SK-N-MC (cell line): ENCODE measurements around the gene AHR.

ENCODE experiments used
- DNase-seq: peaks from one replicate; pipeline ENCODE4 v3.0.0-alpha.2; 2011; ENCODE audit warnings: low read depth, low spot score
- H3K27ac ChIP-seq: fragments of 200-600 bp; sonication (generic); 2 replicates; pipeline ENCODE4 v1.5.1; 2016; ENCODE audit warnings: mixed run types
- H3K36me3 ChIP-seq: fragments of 200-600 bp; sonication (generic); 2 replicates; pipeline ENCODE4 v1.6.1; 2017; ENCODE audit warnings: antibody characterized with exemption, low read length, mixed read lengths; ENCODE audit not compliant: insufficient read depth
- H3K4me3 ChIP-seq: fragments of 200-600 bp; sonication (generic); 2 replicates; pipeline ENCODE4 v1.5.1; 2016
- H3K9ac ChIP-seq: fragments of 200-600 bp; sonication (generic); 2 replicates; pipeline ENCODE4 v1.8.0; 2017; ENCODE audit warnings: mixed run types, mixed read lengths; ENCODE audit not compliant: insufficient read length
- H3K9me3 ChIP-seq: fragments of 200-600 bp; sonication (generic); 2 replicates; pipeline ENCODE4 v1.6.1; 2017; ENCODE audit warnings: low read depth, mild to moderate bottlenecking, antibody characterized with exemption, low read length, moderate library complexity, mixed read lengths
- EZH2 ChIP-seq: fragments of 200-600 bp; sonication (generic); IDR thresholded peaks from one replicate; pipeline ENCODE4 v1.6.1; 2017; ENCODE audit warnings: antibody characterized with exemption
- FOXP2 ChIP-seq: optimal IDR thresholded peaks from 2 replicates; pipeline ENCODE3; 2011; ENCODE audit warnings: mild to moderate bottlenecking, moderate library complexity; ENCODE audit not compliant: insufficient read depth; ENCODE audit errors: extremely low read length, control extremely low read depth
- POLR2AphosphoS5 ChIP-seq: IDR thresholded peaks from 2 replicates; pipeline ENCODE4 v1.6.1; 2012; ENCODE audit warnings: mild to moderate bottlenecking, low read depth, low read length, borderline replicate concordance

Gene AHR

DNA sequence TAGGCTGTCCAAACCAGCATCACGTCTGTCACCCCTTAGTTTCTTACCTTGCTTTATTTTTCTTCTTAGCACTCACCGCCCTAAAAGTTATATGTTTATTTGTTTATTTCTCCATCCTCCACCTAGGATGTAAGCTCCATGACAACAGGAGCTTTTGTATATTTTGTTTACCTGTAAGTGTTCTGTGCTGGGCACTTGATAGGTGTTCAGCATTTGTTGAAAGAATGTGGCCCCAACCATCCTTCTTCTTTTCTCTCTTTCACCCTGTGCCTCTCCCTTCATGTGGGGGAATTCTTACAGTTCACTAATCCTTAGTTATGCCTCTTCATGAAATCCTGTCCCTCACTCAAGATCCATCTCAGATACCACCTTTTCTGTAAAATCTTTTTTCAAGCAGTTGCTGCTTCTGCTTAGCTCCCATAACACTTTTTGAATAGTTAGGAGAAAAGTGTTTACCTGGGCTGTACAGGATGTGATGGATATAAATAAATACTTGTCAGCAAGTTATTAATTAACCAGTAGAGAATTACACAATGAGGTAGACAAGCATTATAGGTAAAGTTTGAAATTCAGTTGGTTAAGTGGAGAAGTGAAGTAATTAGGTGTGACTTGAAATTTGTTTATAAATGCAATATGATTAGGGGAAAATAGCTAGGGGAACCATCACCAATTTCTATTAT is 9.7 kb downstream of the AHR start:
- Histone ChIP-seq H3K4me3 (no peak overlapping the region), H3K27ac (no peak overlapping the region)
- DNase-seq: no peak

DNA sequence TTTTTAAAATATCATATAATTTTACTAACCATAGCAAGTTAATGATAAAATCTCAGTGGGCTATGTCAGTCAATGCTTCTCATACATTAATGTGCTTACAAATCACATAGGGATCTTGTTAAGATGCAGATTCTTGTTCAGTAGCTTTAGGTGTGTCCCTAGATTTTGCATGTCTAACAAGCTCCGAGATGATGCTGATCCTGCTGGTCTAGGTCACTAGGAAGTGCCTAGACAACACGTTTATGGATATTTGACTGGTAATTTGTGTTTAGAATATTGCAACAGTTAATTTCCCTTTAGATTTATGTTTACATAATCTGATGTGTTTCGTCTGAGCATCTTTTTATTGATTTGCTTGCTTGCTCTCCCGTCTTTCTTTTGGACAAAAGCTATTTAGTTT is 12.7 kb downstream of the AHR start:
- no peak for TF ChIP-seq POLR2AphosphoS5
- no peak for TF ChIP-seq EZH2
- TF ChIP-seq FOXP2: no peak
- Histone ChIP-seq H3K9me3 (no peaks in the 10 kb centered on the region), H3K4me3 (no peak overlapping the region), H3K9ac (no peak overlapping the region), H3K36me3 (peaks cover 14% of the 10 kb centered on the region), H3K27ac (no peak overlapping the region)
- no peak for DNase-seq

More for the DNA sequence above, 9.7 kb downstream of the AHR start:
- TF ChIP-seq EZH2 (no peak), FOXP2 (no peak), POLR2AphosphoS5 (no peak)
- no peak overlapping the region for H3K9ac ChIP-seq
- H3K9me3 ChIP-seq: no peaks in the 10 kb centered on the region
- peaks cover 9% of the 10 kb centered on the region; the same call in 1 of the 2 replicates for H3K36me3 ChIP-seq

DNA sequence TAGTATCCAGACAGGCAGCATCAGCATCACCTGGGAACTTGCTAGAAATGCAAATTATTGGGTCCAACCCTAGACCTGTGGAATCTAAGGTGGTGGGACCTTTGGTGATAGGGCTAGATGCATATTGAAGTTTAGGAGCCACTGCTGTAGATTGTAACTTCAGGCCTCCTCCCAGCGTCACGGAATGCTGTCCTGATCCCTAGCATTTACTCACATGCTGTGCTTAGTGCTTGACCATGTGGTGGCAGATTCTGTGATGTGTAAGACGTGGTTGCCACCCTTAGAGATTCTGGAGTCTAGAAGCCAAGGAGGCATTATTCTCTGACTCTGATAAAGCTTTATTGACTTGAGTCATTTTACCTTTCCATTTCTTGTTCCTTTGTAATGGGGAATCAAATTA is 13.5 kb downstream of the AHR start:
- Histone ChIP-seq H3K27ac (no peak overlapping the region), H3K36me3 (peaks cover 19% of the 10 kb centered on the region), H3K9me3 (no peaks in the 10 kb centered on the region), H3K9ac (no peak overlapping the region), H3K4me3 (no peak overlapping the region)
- no peak for TF ChIP-seq EZH2
- TF ChIP-seq FOXP2: no peak
- TF ChIP-seq POLR2AphosphoS5: no peak
- DNase-seq: no peak

DNA sequence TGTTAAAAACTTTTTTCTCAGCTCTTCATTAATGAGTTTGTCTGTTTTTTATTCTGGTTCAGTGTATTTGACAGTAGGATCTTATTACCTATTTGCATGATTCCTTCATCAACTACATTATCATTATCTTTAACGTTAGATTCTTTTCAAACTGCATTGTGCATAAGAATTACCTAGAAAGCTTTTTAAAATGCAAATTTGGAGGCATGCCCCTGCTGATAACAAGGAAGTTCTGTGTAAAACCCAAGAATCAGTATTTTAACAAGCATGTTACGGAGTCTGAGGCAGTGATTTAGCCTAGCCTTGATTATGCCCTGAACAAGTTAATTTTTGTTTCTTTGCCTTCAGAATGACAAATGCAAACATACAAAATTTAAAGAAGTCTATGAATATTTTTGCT is 14.2 kb downstream of the AHR start:
- no peaks in the 10 kb centered on the region for H3K9me3 ChIP-seq
- no peak overlapping the region for H3K27ac ChIP-seq
- no peak overlapping the region for H3K9ac ChIP-seq
- TF ChIP-seq EZH2 (no peak), FOXP2 (no peak)
- no peak overlapping the region for H3K4me3 ChIP-seq
- no peak for DNase-seq
- peaks cover 20% of the 10 kb centered on the region for H3K36me3 ChIP-seq

DNA sequence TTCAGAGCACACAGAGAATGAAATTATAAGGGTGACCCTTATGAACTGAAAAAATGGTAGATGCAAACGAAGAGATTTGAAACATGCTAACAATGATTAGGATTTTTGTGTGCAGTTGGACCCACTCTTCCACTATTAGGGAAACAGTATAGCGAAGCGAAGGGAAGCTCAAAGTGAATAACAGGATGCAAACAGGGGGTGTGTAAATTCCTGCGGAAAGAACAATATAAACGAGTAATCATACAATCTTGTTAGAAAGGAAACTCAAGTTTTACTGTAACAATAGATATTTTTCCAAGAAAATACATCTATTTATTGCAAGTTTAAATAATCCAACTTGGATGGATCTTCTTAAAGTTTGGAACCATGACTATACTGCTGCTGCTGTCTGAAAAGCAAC is 14.7 kb downstream of the AHR start:
- Histone ChIP-seq H3K27ac (no peak overlapping the region), H3K4me3 (no peak overlapping the region), H3K9me3 (no peaks in the 10 kb centered on the region), H3K9ac (no peak overlapping the region), H3K36me3 (peaks cover 24% of the 10 kb centered on the region)
- DNase-seq: no peak
- TF ChIP-seq FOXP2 (no peak), EZH2 (no peak), POLR2AphosphoS5 (no peak)

DNA sequence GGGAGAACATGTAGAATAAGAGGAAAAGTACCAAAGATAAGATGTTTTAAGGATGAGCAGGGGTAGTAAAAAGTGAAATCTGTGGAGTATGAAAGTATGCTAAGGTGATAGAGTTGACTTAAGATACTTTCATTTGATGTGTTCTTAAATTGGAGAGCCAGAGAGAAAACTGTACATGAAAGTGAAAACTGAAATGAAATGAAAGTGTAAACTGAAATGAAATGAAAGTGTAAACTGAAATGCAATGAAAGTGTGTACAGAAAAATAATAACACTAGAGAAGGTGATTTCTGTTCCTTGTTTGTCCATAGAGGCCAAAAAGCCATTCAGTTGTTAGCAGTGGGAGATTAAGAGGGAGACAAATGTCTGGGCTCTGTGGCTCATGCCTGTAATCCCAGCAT is 17.5 kb downstream of the AHR start:
- TF ChIP-seq POLR2AphosphoS5 (no peak), EZH2 (no peak), FOXP2 (no peak)
- Histone ChIP-seq H3K36me3 (peaks cover 25% of the 10 kb centered on the region), H3K9me3 (no peaks in the 10 kb centered on the region), H3K4me3 (no peak overlapping the region), H3K9ac (no peak overlapping the region), H3K27ac (no peak overlapping the region)
- DNase-seq: no peak

DNA sequence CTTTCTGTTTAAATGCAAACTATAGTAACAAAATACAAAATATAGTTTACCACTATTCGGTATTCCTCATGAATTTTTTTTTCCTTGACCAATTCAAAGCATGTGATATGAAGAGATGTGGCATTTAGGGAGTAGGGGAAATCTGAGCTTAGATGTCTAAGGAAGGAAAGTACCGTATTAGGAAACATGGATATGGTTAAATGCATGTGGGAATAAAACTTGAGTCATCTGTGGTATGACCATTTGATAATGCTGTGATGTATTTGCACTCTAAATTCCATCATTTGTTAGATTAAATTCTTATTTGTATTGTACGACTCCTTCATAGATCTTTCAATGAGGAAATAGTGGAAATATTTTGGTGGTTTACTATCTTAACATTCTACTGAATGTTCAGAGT is 19.7 kb downstream of the AHR start:
- H3K9me3 ChIP-seq: no peaks in the 10 kb centered on the region
- H3K27ac ChIP-seq: no peak overlapping the region
- no peak for DNase-seq
- H3K36me3 ChIP-seq: peaks cover 24% of the 10 kb centered on the region
- TF ChIP-seq EZH2: no peak
- TF ChIP-seq POLR2AphosphoS5: no peak
- TF ChIP-seq FOXP2: no peak
- no peak overlapping the region for H3K9ac ChIP-seq
- no peak overlapping the region for H3K4me3 ChIP-seq

DNA sequence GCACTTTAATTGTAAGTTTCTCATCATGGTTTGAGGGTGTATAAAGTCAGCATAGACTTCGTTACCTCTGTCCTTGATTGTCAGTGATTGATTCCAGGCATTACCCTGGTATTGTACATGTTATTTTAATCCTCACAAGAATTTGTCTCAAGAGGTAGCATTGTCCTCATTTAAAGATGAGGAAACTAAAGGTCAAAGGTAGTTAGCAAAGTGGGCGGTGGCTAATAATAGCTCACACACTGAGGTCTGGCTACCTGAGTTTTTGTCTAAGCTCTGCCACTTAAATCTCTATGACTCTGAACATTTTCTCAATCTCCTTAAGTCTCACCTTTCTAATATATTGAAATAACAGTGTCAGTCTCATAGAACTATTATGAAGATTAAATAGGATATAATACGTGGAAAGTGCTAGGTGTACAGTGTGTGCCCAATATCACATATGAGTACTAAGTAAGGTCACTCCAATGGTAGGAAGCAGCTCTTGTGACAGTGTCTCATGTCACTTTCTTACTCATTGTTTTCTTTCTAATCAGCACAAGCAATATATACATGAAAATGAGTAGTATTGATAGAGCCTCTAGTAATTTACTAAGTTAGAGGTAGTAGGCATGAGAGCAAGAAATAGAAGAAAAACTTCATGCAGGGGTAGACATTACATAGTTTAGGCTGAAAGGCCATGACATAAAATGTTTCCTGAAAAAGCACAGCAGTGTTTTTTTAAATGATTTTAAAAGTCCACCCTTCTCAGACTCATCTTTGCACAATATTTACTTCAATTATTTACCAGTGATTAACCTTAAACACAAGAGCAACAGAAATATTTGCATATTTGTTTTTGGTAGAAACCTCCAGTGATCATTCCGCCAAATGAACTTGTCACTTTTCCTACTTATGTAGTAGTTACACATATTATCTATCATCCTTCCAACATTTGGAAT is 21.0 kb downstream of the AHR start:
- TF ChIP-seq EZH2 (no peak), FOXP2 (no peak), POLR2AphosphoS5 (no peak)
- Histone ChIP-seq H3K27ac (no peak overlapping the region), H3K4me3 (no peak overlapping the region), H3K36me3 (peaks cover 31% of the 10 kb centered on the region), H3K9ac (no peak overlapping the region), H3K9me3 (no peaks in the 10 kb centered on the region)
- DNase-seq: no peak
